ENCODE measurements around the gene ACSL1. TPM values are rescaled to one million over a fixed set of nuclear protein-coding genes. Genes with fewer than 3 reads are reported as not detected.

ACSL1 gene
- total and polyA plus RNA-seq, 2 of the 8 experiments (the other 6 are each of a cell fraction or from before 2014, with no cell fraction given) = 2.3 to 8.7 TPM

GRCh38 chr4:184821242-184821641 is 4.5 kb downstream of the ACSL1 start:
- Histone ChIP-seq H3K23me2 (ENCODE audit: low read depth, low read length) (peaks cover 9% of the 10 kb centered on the region; the same call in 1 of the 2 replicates), H2BK15ac (ENCODE audit: low read length) (no peak overlapping the region), H3K56ac (replicated peaks; ENCODE audit: insufficient read length, low read depth, low read length) (no peak overlapping the region), H3K36me3 (ENCODE audit: control insufficient read depth in 2 of 4, insufficient read depth in 4 of 4, low read length in 3 of 4) (no peaks in the 10 kb centered on the region; a peak in 1 of 8 replicates), H4K20me1 (replicated peaks in 1 of 2; ENCODE audit: control insufficient read depth in 1 of 2, insufficient read depth in 2 of 2, low read length in 2 of 2) (peaks cover 0 to 2% of the 10 kb centered on the region in 2 experiments), H2AFZ (ENCODE audit: low read length) (no peak overlapping the region), H3K79me2 (ENCODE audit: control insufficient read depth in 1 of 2, insufficient read depth in 2 of 2, low read length in 2 of 2) (no peaks in the 10 kb centered on the region), H4K91ac (replicated peaks; ENCODE audit: insufficient read length, low read length) (no peak overlapping the region), H2AK5ac (ENCODE audit: low read depth, low read length) (no peak overlapping the region), H3K27ac (ENCODE audit: low read depth, low read length) (no peak overlapping the region), H4K5ac (ENCODE audit: insufficient read length, low read depth, low read length) (no peak overlapping the region), H3K23ac (ENCODE audit: insufficient read length) (no peak overlapping the region), H2BK120ac (replicated peaks; ENCODE audit: low read depth, low read length) (no peak overlapping the region), H3K4me1 (replicated peaks in 1 of 4; ENCODE audit: control insufficient read depth in 3 of 4, insufficient read depth in 4 of 4, low read length in 3 of 4) (no peaks in the 10 kb centered on the region; a peak in 1 of 7 replicates), H4K8ac (ENCODE audit: extremely low read depth, insufficient read depth, low read length) (no peak overlapping the region), H3K79me1 (ENCODE audit: low read depth, low read length) (no peaks in the 10 kb centered on the region), H3K18ac (ENCODE audit: extremely low read depth, low read length) (no peak overlapping the region), H2BK12ac (ENCODE audit: low read depth, low read length) (no peak overlapping the region), H2BK20ac (ENCODE audit: low read length) (no peak overlapping the region), H3K9me3 (ENCODE audit: insufficient read depth in 2 of 2, low read depth in 1 of 2, low read length in 1 of 2) (no peaks in the 10 kb centered on the region), H3K27me3 (replicated peaks in 1 of 4; ENCODE audit: control insufficient read depth in 3 of 4, extremely low read depth in 1 of 4, insufficient read depth in 3 of 4, low read length in 3 of 4) (peaks cover 6 to 27% (median 16%) of the 10 kb centered on the region in 4 experiments; a peak in 6 of 7 replicates), H3K4me2 (ENCODE audit: insufficient read depth in 1 of 2, low read depth in 2 of 2, low read length in 2 of 2) (no peak overlapping the region), H3K4me3 (ENCODE audit: extremely low read depth in 1 of 4, insufficient read depth in 2 of 4, low read depth in 3 of 4, low read length in 4 of 4) (no peak overlapping the region), H3K4ac (replicated peaks; ENCODE audit: insufficient read length, low read depth, low read length) (no peak overlapping the region), H2BK5ac (ENCODE audit: low read depth, low read length) (no peak overlapping the region), H3K14ac (ENCODE audit: insufficient read length) (no peak overlapping the region), H3K9ac (replicated peaks in 1 of 4; ENCODE audit: extremely low read depth in 1 of 4, low read depth in 3 of 4, low read length in 3 of 4) (peak overlapping the region in 1 of 4 experiments; percentile 10; a peak in 1 of 7 replicates)
- no peak for FAIRE-seq
- DNase-seq (ENCODE audit: low read depth in 1 of 2, low spot score in 2 of 2) = no peak
- CTCF ChIA-PET (ENCODE audit: partially characterized antibody) = interaction anchor here (1.6 kb wide), 1 partner anchor 13 kb away, joined by 5 read pairs; no protein-coding TSS in a partner anchor
- POLR2A ChIA-PET (ENCODE audit: partially characterized antibody) = no interaction called here
- WGBS, 2 experiments (ENCODE audit: extremely low coverage in 1 of 2, insufficient coverage in 1 of 2, insufficient read length in 1 of 2, insufficient replicate concordance in 2 of 2, low coverage in 1 of 2, low lambda C conversion rate in 2 of 2, missing lambda C conversion rate in 1 of 2) = 86% methylated on average over 2 of the region's 2 CpGs; no CpG with 5 or more reads in 1 of the 2 experiments
- TF ChIP-seq JUND (IDR thresholded peaks at IDR 0.05; ENCODE audit: low read length) (no peak), HDAC6 (IDR thresholded peaks at IDR 0.05; ENCODE audit: low read depth, low read length) (no peak), GTF2F1 (IDR thresholded peaks at IDR 0.05; ENCODE audit: borderline replicate concordance, low read depth, low read length) (no peak), JUN (IDR thresholded peaks at IDR 0.05; ENCODE audit: low read depth, low read length) (no peak), BRCA1 (IDR thresholded peaks at IDR 0.05; ENCODE audit: low read depth, low read length) (no peak)

All from H1 (cell line).